Chondrocyte (in vitro differentiated cells): ENCODE data around the gene STX1A. TPM values are rescaled to one million over a fixed set of nuclear protein-coding genes. Genes with fewer than 3 reads are reported as not detected.
A peak's percentile ranks its signal among the peaks of the same experiment; 100 is the strongest.

ENCODE experiments used
- DNase-seq: peaks from one replicate; pipeline ENCODE4 v3.0.0; 2021; ENCODE audit warnings: mixed read lengths, low spot score
- H3K27ac Mint-ChIP-seq: one replicate; pipeline ENCODE4 v1.8.0; 2021; ENCODE audit warnings: mild to moderate bottlenecking, moderate library complexity, mixed read lengths; ENCODE audit not compliant: unreplicated experiment
- H3K27me3 Mint-ChIP-seq: 2 replicates; pipeline ENCODE4 v1.8.0; 2021; ENCODE audit warnings: low read depth, mixed read lengths
- H3K36me3 Mint-ChIP-seq: 2 replicates; pipeline ENCODE4 v1.8.0; 2021; ENCODE audit warnings: low read depth, mixed read lengths
- H3K4me1 Mint-ChIP-seq: 2 replicates; pipeline ENCODE4 v1.8.0; 2021; ENCODE audit warnings: low read depth, mild to moderate bottlenecking, mixed read lengths
- H3K4me3 Mint-ChIP-seq: one replicate; pipeline ENCODE4 v1.8.0; 2021; ENCODE audit warnings: mild to moderate bottlenecking, moderate library complexity, mixed read lengths; ENCODE audit not compliant: unreplicated experiment
- H3K9me3 Mint-ChIP-seq: 2 replicates; pipeline ENCODE4 v1.8.0; 2021; ENCODE audit warnings: low read depth, mixed read lengths
- CTCF ChIP-seq: fragments of 200-600 bp; sonication (generic); IDR thresholded peaks from 2 replicates; pipeline ENCODE4 v1.5.0; 2021; ENCODE audit warnings: antibody characterized with exemption, mild to moderate bottlenecking, moderate library complexity
- total RNA-seq: library from RNA; stranded (reverse); gene quantifications from 3 replicates; pipeline ENCODE4 v1.2.1, GENCODE V29; 2021

Gene STX1A
- total RNA-seq, 1 donor from 2014 or later: 20.9 TPM

- Mint-ChIP-seq H3K9me3 (no peaks in the 10 kb centered on the region), H3K36me3 (no peaks in the 10 kb centered on the region), H3K4me3 (peak overlapping the region; percentile 61), H3K27ac (peak overlapping the region; percentile 13), H3K27me3 (no peaks in the 10 kb centered on the region), H3K4me1 (peaks cover 55% of the 10 kb centered on the region)
- no peak for TF ChIP-seq CTCF
- no peak for DNase-seq
Observed at GRCh38 chr7:73719806-73720169, 319 bp upstream of the STX1A start.

GRCh38 chr7:73718438-73718881 lies 1.0 kb downstream of the STX1A start:
- peak overlapping the region; percentile 91 for H3K27ac Mint-ChIP-seq
- peaks cover 55% of the 10 kb centered on the region for H3K4me1 Mint-ChIP-seq
- H3K36me3 Mint-ChIP-seq: no peaks in the 10 kb centered on the region
- H3K9me3 Mint-ChIP-seq: no peaks in the 10 kb centered on the region
- TF ChIP-seq CTCF: no peak
- DNase-seq: no peak
- H3K4me3 Mint-ChIP-seq: peak overlapping the region; percentile 76
- H3K27me3 Mint-ChIP-seq: no peaks in the 10 kb centered on the region

- peak overlapping the region; percentile 76 for H3K4me3 Mint-ChIP-seq
- no peak for TF ChIP-seq CTCF
- H3K4me1 Mint-ChIP-seq: peaks cover 57% of the 10 kb centered on the region
- no peak for DNase-seq
- peaks cover 3% of the 10 kb centered on the region for H3K36me3 Mint-ChIP-seq
- H3K27me3 Mint-ChIP-seq: no peaks in the 10 kb centered on the region
- no peaks in the 10 kb centered on the region for H3K9me3 Mint-ChIP-seq
- peak overlapping the region; percentile 91 for H3K27ac Mint-ChIP-seq
Observed at GRCh38 chr7:73717991-73718405, 1.5 kb downstream of the STX1A start.

- H3K36me3 Mint-ChIP-seq: peaks cover 7% of the 10 kb centered on the region
- peaks cover 61% of the 10 kb centered on the region for H3K4me1 Mint-ChIP-seq
- peak overlapping the region; percentile 91 for H3K27ac Mint-ChIP-seq
- DNase-seq: no peak
- H3K4me3 Mint-ChIP-seq: peak overlapping the region; percentile 76
- TF ChIP-seq CTCF: no peak
- H3K27me3 Mint-ChIP-seq: no peaks in the 10 kb centered on the region
- no peaks in the 10 kb centered on the region for H3K9me3 Mint-ChIP-seq
Observed at GRCh38 chr7:73717025-73717807, 2.3 kb downstream of the STX1A start.

- Mint-ChIP-seq H3K36me3 (peaks cover 7% of the 10 kb centered on the region), H3K27ac (peak overlapping the region; percentile 90), H3K4me1 (peaks cover 55% of the 10 kb centered on the region), H3K4me3 (peak overlapping the region; percentile 16), H3K27me3 (no peaks in the 10 kb centered on the region), H3K9me3 (no peaks in the 10 kb centered on the region)
- no peak for DNase-seq
- no peak for TF ChIP-seq CTCF
Observed at GRCh38 chr7:73716318-73716890, 3.1 kb downstream of the STX1A start.
